GM18858 (cell line): Measurements from ENCODE around the gene GJC1.

Experiments
- ATAC-seq: cut with Tn5 transposase; IDR thresholded peaks from one replicate; pipeline ENCODE4 v1.9.1; 2021; ENCODE audit not compliant: unreplicated experiment

Gene GJC1

DNA sequence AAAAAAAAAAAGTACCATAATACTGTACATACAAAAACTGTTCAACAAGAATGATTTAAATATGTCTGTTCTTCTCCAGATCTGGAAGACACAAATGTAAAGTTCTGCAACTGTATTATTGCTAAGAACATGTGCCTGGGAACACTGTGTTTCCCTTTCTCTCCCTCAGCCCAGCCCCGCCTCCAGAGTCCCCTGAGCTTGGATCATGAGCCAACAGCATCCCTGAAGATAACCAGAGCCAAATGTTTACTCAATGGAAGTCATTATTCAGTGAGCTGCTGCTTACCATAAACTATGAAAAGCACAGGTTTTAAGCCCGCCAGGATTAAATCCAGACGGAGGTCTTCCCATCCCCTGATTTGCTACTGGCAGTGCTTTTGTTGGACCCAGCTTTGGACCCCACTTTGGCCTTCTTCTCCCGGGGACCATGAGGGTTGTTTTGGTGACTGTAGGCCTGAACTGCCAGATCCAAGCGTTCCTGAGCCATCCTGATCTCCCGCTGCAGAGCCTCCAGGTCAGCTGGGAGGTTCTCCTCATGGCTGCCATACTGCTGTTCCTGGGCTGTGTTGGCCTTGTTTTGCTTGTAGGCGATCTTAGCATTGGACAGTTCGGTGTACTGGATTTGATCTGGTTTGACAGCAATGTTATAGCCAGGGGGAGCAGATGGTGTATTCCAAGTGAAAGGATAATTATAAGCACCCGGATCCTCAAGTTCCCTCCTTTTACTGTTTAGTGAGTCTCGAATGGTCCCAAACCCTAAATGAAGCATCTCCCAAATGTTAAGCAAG, 25.6 kb downstream of the GJC1 start:
- ATAC-seq = no peak

DNA sequence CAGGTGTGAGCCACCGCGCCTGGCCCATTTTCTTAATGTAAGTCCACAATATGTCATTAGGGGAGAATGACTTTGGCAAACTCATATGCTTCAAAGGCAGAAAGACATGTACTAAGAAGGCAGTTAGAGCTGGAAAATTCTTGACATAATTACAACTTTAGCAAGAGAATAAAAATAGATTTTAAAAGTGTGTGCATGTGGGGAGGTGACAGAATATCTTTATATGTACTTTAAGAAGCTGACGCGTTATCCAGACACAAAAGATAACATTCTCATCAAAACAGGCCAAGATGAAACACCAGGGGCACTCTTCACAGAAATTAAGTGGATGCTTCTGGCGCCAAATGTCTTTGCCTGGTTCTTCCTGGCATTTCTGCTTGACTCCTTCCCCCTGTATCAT, 28.2 kb downstream of the GJC1 start:
- no peak for ATAC-seq

DNA sequence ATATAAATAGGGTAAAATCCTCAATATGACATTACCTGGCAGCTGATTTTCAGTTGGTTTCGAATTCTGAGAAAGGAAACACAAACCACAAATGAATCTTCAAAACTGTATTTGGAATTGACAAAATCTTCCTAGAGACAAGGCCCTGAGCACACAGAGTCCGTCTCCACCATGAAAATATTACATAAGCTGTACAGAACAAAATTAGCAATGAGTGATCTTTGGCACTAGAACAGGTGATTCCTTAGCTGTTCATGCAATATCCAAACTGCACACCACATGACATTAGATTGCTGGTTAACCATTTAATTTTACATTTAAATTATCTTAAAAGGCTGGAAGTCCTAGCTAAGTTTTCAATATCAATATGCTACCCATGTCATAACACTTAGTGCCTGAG, 31.7 kb downstream of the GJC1 start:
- ATAC-seq = no peak

DNA sequence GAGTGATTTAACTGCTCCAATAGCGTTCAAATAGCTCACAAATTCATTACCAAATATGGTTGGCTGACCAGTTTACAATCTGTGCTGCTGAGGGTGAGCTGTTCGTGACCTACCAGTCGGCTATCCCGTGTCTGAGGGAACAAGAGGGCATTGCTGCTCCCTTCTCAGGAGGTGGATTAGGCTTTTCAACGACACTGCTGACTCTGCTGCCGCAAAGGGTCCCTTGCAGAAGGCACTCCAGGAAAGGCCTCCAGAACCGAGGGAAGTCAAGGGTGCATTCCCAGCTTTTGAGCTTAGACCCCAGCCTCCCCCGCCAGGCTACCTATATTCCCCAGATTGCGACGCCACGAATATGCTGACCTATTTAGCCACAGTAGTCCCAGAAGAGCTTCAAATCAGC, 32.3 kb downstream of the GJC1 start:
- no peak for ATAC-seq

DNA sequence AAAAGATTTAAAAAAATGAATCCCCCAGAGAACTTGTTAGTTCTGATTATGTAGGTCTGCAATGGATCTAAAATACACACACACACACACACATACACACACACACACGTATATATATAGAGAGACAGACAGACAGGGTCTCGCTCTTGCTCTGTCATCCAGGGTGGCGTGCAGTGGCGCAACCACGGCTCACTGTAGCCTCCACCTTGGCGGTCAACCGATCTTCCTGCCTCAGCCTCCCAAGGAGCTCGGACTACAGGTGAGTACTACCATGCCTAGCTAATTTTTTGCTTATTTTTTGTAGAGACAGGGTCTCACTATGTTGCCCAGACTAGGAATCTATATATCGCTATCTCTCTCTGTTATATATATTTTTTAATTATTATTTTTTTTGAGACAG, 33.4 kb downstream of the GJC1 start:
- ATAC-seq = no peak

DNA sequence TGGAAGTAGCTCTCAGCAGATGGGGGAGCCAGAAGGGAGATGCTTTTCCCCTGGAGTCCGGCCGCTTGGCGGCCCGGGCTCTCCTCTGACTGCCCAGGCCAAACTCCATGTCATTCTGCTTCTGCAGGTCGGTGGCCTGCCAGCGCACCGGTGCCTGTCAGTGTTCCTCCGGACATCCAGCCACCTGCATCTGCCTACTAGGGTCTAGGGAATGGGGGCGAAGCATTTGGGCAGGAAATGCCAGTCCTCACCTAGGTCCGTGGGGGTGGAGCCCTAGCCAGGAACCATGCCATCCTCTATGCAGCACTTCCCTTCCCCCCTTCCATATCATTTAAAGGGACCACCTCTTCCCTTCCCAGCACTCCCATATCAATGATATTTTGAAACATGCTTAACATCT, 34.2 kb downstream of the GJC1 start:
- no peak for ATAC-seq

DNA sequence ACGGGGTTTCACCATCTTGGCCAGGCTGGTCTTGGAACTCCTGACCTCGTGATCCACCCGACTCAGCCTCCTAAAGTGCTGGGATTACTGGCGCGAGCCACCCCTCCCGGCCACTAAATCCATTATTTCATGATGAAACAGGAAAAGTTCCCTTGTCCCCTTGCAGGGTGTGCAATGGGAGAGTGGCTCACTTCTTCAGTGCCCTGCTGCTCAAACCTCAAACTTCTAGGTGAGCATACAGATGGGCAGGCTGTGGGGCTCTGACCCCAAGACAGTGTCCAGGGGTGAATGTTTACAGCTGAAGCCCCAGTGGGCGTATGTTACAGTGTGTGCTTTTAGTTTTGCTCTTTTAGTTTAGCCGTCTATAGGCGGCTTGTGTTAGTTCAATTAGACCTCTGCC, 34.7 kb downstream of the GJC1 start:
- no peak for ATAC-seq

DNA sequence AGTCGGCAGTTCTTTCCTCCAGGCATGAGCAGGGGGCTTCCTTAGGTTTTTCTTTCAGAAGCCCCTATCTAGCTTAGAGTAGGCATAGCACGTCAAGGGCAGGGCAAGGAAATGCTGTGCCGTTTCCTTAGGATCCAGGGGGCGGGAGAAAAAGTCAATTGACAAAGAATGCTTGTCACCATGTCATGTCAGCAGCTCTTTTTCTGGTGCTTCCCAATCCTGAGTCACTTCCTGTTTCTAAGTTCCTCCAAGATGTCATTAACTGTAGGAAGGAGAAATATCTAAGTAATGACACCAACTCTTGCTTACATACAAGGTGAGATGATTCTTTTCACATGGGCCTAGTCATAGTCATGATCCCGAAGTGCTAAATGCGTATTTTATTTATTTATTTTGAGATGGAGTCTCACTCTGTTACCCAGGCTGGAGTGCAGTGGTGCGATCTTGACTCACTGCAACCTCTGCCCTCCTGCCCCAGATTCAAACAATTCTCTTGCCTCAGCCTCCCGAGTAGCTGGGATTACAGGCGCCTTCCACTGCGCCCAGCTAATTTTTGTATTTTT, 35.2 kb downstream of the GJC1 start:
- no peak for ATAC-seq

DNA sequence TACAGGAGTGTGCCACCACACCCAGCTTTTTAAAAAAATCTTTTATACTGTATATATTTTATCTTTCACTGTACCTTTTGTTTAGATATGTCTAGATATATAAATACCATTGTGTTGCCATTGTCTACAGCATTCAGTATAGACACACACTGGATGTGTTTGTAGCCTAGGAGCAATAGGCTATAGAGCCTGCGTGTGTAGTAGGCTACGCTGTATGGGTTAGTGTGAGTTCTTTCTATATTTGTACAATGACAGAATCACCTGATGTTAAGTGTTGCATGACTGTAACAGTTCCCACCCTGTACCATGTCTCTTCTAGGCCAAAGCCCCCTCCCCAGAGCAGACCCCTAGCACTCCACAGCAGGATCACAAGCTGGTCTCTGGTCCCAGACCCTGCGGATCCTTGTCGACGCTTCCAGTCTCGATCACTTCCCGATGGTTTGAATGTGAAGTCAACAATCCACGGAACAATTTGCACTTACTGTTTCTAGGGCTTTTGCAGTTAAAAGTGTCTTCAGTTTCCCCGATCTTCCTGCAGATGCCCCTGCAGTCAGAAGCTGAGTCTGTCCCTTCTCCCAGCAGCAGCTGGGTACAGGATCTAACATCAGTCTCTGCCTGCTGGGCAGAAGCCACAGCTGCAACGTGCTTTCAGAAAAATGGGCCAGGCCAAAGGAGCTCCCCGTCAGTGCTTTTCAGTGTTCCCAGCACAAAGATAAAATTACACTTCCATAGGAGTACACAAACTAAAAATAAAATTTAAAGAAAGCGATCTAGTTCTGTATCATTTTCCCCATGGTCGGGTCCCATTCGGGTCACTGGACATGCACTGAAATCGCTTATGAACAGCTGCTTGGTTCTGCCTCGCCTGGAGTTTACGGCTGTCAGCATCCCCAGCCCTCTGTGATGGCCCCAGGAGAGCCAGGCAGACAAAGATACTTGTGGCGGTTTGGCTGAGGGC, 35.9 kb downstream of the GJC1 start:
- no peak for ATAC-seq

DNA sequence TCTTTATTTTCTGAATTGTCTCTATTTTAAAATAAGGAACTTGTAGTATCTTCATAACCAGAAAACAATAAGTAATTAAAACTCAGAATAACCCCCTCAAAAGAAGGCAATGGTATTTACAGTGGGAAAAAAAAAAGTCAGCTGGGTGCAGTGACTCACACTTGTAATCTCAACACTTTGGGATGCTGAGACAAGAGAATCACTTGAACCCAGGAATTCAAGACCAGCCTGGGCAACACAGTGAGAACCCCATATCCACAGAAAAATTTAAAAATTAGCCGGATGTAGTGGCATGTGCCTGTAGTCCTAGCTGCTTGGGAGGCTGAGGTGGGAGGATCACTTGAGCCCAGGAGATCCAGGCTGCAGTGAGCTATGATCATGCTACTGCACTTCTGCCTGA, 37.8 kb downstream of the GJC1 start:
- no peak for ATAC-seq

DNA sequence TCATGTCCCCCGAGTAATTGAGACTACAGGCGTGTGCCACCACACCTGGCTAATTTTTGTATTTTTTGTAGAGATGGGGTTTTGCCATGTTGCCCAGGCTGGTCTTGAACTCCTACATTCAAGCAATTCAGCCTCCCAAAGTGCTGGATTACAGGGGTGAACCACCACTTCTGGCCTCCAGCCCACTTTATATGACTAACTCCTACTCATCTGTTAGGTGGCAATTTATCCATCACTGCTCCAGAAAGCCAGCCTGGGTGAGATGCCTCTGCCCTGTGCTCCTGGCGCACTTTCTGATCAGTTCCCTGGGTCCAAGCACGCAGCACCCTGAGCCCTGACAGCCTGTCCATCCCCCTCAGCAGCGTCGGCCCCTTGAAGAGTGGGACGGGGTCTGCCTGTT, 41.9 kb downstream of the GJC1 start:
- ATAC-seq = no peak

DNA sequence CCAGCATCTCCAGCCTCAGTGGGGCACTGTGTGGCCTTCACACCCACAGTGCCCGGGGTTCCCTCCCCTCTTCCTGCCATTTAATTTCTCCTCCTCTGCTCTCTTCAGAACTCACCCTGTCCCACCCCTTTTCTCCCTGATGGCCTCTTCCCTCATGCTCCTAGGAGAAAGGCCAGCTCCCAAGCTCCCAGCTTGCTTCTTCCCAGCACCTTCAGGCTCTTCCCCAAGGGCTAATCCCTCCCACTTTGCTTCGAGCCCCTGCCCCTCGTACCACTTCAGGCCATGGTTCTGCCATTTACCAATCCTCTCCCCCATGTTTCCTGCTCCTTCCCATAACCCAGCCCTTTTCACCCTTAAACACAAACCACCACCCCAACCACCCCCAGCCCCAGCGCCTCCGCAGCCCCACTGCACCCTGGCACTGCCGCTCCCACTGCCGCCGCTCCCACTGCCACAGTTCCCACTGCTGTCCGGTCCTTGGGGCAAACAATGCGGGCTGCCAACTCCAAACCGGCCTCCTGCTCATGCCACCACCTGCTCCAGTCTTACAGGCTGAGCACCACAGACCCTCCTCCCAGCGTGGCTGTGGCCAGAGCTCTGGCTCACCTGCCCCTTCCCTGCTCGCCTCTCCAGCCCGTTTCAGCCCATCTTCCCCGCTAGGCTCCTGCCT, 42.7 kb downstream of the GJC1 start:
- no peak for ATAC-seq

DNA sequence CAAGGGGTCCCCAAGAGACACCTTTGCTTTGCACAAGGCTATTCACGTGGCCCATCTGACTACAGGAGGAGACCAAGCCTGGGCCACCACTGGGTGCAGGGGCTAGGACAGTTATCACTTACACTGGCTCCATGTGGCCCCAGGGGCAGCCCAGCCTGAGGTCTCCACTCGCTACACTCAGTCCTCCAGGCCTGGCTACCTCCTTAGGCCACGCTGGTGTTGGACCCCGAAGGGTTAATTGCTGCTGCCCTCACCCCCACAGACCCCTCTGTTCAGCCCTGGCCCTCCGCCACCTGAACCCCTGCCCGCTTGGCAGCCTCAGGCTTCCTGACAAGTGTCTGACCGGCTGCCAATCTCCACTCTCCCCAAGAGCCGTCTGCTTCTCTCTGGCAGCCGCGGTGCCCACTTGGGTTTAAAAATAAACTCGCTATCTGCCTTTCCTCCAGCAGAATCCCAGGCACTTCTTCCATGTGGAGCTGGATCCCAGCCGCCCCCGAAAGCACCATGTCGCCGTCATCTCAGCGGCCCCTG, 43.5 kb downstream of the GJC1 start:
- no peak for ATAC-seq

DNA sequence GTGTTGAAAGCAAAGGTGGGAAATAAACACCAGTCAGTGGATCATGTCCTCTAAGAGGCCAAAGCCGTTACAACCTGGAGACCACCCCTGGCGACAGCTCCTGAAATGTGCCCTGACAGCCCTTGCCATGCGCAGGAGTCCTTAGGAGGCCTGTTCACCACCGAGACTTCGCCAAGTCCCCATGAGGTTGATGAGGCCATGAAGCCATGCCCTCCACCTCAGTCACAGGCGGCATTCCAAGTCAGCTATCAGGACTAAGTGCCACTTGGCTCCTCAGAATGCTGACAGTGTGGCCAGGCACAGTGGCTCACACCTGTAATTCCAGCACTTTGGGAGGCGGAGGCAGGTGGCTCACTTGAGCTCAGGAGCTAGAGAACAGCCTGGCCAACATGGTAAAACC, 44.2 kb downstream of the GJC1 start:
- ATAC-seq = no peak

DNA sequence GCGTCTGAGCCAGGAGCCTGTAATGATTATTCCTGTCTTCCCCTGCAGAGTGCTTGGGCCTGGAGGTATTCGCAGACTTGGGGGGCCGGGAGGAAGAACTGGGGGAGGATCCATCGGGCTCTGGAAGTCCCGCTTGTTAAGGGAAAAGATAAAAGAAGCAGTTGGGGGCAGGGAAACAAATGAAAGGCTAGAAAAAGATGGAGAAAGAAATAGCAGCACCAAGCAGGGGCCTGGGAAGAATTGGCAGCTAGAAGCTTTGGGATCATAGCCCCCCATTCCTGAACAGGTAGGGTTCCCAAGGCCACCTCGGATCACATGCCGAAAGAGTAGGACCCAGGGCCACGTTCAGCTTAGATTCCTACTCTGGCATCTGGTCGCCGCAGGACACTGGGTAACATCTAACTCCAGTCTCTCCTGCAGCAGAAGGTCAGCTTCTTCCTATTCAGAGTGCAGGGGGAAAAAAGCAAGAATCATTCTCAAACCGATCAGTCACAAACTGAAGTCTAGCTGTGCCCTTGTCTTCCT, 47.7 kb downstream of the GJC1 start:
- no peak for ATAC-seq

DNA sequence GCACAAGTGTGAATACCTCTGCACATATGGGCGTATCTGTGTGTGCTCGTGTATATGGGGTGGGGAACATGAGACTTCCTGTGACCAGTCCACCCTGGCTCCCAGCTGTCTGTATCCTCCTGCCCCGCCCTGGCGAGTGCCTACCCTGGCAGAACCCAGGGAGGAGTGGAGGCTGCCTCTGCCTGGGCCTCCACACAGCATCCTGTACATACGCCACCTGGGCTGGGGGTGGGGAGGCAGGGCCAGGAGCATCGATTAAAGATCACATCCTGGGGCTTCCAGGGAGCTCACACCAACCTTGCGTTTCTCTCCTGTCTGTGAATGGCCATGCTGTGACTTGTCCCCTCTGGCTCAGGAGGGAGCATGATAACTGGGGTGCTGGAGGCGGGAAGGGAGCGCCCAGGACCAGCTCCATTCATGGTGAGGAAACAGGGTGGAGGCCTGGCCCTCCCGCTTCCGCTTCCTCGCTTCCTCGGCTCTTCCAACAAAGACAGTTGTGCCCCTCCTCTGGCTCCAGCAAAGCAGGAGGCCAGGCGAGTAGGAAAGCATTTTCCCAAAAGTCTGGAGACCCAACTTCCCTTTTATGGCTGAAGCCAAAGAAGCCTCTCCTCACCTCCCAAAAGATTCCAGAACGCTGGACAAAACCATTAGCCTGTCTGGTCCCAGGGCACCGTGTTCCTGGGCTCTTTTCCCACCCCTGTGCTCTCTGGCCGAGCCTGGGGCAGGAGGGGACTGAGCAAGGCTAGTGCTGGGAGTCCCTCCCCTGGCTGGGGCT, 48.3 kb downstream of the GJC1 start:
- no peak for ATAC-seq

DNA sequence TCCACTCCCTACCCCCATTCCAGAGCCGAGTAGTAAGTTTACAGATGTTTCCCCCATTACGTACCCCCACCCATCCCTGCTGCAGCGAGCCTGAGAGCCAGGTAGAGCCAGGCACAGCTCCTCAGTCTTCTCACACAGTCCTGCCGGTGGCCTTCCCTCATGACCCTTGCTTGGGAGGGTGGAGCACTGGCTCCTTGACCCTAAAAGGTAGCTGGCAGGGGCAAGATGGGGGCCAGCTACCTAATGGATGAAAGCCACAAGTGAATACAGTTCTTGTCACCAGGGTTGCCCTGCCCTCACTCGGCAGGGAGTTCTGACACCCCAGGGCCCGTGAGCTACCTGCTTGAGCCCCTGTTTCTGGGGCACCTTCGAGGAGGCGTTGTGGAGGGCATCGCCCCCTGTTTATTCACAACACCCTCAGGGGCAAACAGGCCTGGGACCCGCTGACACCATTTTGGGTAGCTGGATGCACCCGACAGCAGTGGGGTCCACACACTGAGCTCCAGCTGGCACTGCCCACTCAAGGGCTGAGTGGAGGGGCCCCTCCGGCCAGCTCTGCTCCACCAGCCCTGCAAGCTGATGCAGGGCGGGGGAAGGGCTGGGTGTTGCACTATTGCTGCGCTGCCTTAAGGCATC, 49.1 kb downstream of the GJC1 start:
- ATAC-seq = no peak

DNA sequence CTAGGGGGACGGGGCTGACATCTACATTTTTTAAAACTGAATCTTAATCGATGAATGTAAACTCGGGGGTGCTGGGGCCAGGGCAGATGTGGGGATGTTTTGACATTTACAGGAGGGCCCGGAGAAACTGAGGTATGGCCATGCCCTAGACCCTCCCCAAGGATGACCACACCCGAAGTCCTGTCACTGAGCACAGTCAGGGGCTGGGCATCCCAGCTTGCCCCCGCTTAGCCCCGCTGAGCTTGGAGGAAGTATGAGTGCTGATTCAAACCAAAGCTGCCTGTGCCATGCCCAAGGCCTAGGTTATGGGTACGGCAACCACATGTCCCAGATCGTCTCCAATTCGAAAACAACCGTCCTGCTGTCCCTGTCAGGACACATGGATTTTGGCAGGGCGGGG, 49.9 kb downstream of the GJC1 start:
- ATAC-seq = no peak

DNA sequence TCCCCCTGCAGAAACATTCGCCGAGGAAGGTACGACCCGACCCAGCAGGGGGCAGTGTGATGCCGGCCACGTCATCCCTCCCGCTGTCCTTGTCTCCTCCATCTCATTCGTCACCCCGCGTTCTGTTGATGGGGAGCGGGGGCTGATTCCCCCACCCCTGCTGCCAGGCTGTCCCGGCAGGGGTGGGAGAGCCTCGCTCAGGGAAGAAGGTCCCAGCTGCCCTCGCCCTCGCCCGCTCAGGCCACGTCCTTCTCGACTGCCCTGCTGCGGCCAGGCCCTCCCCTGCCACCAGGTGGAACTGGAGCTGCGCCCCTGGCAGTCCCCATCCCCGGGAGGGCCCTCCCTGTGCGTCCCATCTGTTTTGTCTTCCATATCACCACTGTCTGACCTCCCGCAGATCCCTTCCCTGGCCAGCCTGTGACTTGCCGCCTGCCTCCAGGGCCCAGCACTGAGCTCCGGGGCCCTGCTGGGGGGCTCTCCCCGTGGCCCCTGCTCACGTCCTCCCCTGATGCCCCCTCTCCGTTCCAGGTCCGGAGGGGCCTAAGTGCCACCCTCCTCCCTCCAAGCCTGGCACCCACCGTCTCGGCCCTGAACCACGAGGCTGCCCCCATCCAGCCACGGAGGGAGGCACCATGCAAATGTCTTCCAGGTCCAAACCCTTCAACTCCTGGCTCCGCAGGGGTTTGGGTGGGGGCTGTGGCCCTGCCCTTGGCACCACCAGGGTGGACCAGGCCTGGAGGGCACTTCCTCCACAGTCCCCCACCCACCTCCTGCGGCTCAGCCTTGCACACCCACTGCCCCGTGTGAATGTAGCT, 50.7 kb downstream of the GJC1 start:
- no peak for ATAC-seq
